Neuronal stem cell (in vitro differentiated cells): ENCODE results near the gene ARF4.

Experiments used
- DNase-seq: peaks from one replicate; pipeline ENCODE4 v3.0.0-alpha.2; 2013; ENCODE audit warnings: low spot score
- H2AFZ ChIP-seq: one replicate; pipeline ENCODE4 v1.6.1; 2013; ENCODE audit warnings: mild to moderate bottlenecking, low read length, inconsistent platforms
- H2AK5ac ChIP-seq: 2 replicates; pipeline ENCODE4 v1.6.1; 2013; ENCODE audit warnings: low read depth, mild to moderate bottlenecking, inconsistent platforms, low read length, moderate library complexity, mixed read lengths
- H2BK120ac ChIP-seq: 2 replicates; pipeline ENCODE4 v1.6.1; 2013; ENCODE audit warnings: low read depth, mild to moderate bottlenecking, inconsistent platforms, low read length, moderate library complexity, mixed read lengths
- H2BK12ac ChIP-seq: one replicate; pipeline ENCODE4 v1.6.1; 2013; ENCODE audit warnings: low read length, inconsistent platforms
- H2BK15ac ChIP-seq: 2 replicates; pipeline ENCODE4 v1.6.1; 2013; ENCODE audit warnings: mild to moderate bottlenecking, low read length, inconsistent platforms, mixed read lengths
- H2BK5ac ChIP-seq: one replicate; pipeline ENCODE4 v1.6.1; 2013; ENCODE audit warnings: inconsistent platforms, mild to moderate bottlenecking, low read length, moderate library complexity
- H3K14ac ChIP-seq: one replicate; pipeline ENCODE4 v1.6.1; 2013; ENCODE audit warnings: low read length, inconsistent platforms
- H3K18ac ChIP-seq: 2 replicates; pipeline ENCODE4 v1.6.1; 2013; ENCODE audit warnings: low read length, inconsistent platforms
- H3K23ac ChIP-seq: 2 replicates; pipeline ENCODE4 v1.6.1; 2013; ENCODE audit warnings: low read depth, mild to moderate bottlenecking, mixed read lengths, low read length, inconsistent platforms; ENCODE audit not compliant: poor library complexity
- H3K27ac ChIP-seq: replicated peaks from 3 replicates; pipeline ENCODE4 v1.5.1; 2013; ENCODE audit warnings: low read length, inconsistent platforms
- H3K27me3 ChIP-seq, 3 experiments: 2 replicates each; pipeline ENCODE4 v1.6.1; 2013; ENCODE audit warnings: low read length in 3 of 3, mild to moderate bottlenecking in 2 of 3, inconsistent platforms in 1 of 3, low read depth in 1 of 3, mixed read lengths in 1 of 3, moderate library complexity in 1 of 3; ENCODE audit not compliant: control insufficient read depth in 3 of 3, insufficient read depth in 3 of 3
- H3K36me3 ChIP-seq, 2 donors: replicated peaks in 1 of 2; 2 replicates each; pipeline ENCODE4 v1.6.1; 2013; ENCODE audit warnings: low read length in 2 of 2; ENCODE audit not compliant: control insufficient read depth in 2 of 2, insufficient read depth in 2 of 2
- H3K4ac ChIP-seq: 2 replicates; pipeline ENCODE4 v1.6.1; 2013; ENCODE audit warnings: inconsistent platforms, mild to moderate bottlenecking, low read length, moderate library complexity
- H3K4me1 ChIP-seq, 2 donors: 1 replicate in 1 of 2; 2 replicates in 1 of 2; pipeline ENCODE4 v1.6.1; 2013; ENCODE audit warnings: low read length in 2 of 2, low read depth in 1 of 2; ENCODE audit not compliant: control insufficient read depth in 2 of 2, insufficient read depth in 1 of 2
- H3K4me2 ChIP-seq: one replicate; pipeline ENCODE4 v1.6.1; 2013; ENCODE audit warnings: mild to moderate bottlenecking, low read length, inconsistent platforms; ENCODE audit not compliant: insufficient read depth, poor library complexity, severe bottlenecking
- H3K4me3 ChIP-seq, 2 donors: 2 replicates each; pipeline ENCODE4 v1.5.1; 2013; ENCODE audit warnings: low read length in 2 of 2, mild to moderate bottlenecking in 2 of 2, inconsistent platforms in 1 of 2, moderate library complexity in 1 of 2
- H3K79me1 ChIP-seq: one replicate; pipeline ENCODE4 v1.6.1; 2013; ENCODE audit warnings: low read depth, mild to moderate bottlenecking, inconsistent platforms, low read length, moderate library complexity
- H3K9ac ChIP-seq: one replicate; pipeline ENCODE4 v1.6.1; 2013; ENCODE audit warnings: mild to moderate bottlenecking, low read depth, low read length, inconsistent platforms; ENCODE audit not compliant: poor library complexity
- H3K9me3 ChIP-seq, 2 donors: replicated peaks in 1 of 2; 2 replicates each; pipeline versions ENCODE3 to v1.6.1; 2013; ENCODE audit warnings: low read length in 2 of 2, mild to moderate bottlenecking in 2 of 2, inconsistent platforms in 1 of 2, low read depth in 1 of 2, mixed read lengths in 1 of 2, moderate library complexity in 1 of 2; ENCODE audit not compliant: control insufficient read depth in 2 of 2, insufficient read depth in 1 of 2
- H4K8ac ChIP-seq: one replicate; pipeline ENCODE4 v1.6.1; 2013; ENCODE audit warnings: low read depth, mild to moderate bottlenecking, inconsistent platforms, low read length, moderate library complexity
- H4K91ac ChIP-seq: one replicate; pipeline ENCODE4 v1.6.1; 2013; ENCODE audit warnings: low read length, low read depth, mild to moderate bottlenecking, inconsistent platforms; ENCODE audit not compliant: poor library complexity
- WGBS, 2 donors: extraction: QIAGEN DNeasy Blood & Tissue Kit; methylation state at CpG; one replicate each; pipeline ENCODE4 v1.1.7; 2013; ENCODE audit warnings: missing lambda C conversion rate in 2 of 2, mixed read lengths in 1 of 2; ENCODE audit not compliant: insufficient read length in 2 of 2, insufficient replicate concordance in 1 of 2; ENCODE audit errors: extremely low coverage in 2 of 2; 5-methylcytosine and 5-hydroxymethylcytosine counted together

ARF4 gene

DNA sequence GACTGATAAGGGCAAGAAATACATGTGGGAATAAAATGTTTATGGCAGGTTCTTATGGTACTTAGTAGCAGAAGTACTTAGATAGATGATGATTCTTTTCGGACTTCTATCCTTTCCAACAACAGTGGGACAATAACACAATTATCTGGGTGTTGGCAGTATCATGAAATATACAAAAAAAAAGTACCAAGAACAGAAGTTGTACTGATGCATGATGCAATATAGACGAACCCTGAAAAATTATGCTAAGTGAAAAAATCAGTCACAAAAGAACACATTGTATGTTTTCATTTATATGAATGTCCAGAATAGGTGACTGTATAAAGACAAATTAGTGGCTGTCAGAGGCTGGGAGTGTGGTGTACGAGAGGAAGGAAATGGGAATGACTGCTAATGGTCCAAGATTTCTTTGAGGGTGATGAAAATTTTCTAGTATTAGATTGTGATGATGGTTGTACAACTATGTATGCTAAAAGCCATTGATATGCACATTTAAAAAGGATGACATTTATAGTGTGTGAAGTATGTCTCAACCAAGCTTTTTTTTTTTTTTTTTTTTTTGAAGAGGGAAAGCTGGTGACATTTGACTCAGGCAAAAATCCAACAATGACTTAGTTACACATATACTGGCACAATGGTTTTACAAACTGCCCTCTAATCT lies 21.0 kb downstream of the ARF4 start:
- no peak for DNase-seq
- H3K9me3 ChIP-seq, result no peaks in the 10 kb centered on the region
- peaks cover 3% of the 10 kb centered on the region for H3K79me1 ChIP-seq
- no peak overlapping the region for H3K4me3 ChIP-seq
- no peak overlapping the region for H2AFZ ChIP-seq
- no peak overlapping the region for H3K23ac ChIP-seq
- H3K9ac ChIP-seq, result no peak overlapping the region
- no peak overlapping the region for H3K14ac ChIP-seq
- no peaks in the 10 kb centered on the region for H3K27me3 ChIP-seq
- H2BK15ac ChIP-seq, result no peak overlapping the region
- no peak overlapping the region for H2BK12ac ChIP-seq
- no peak overlapping the region for H3K27ac ChIP-seq
- H3K36me3 ChIP-seq, result peaks cover 15 to 98% of the 10 kb centered on the region in 2 donors
- H2BK120ac ChIP-seq, result no peak overlapping the region
- no peak overlapping the region for H4K91ac ChIP-seq
- H3K4me1 ChIP-seq, result no peaks in the 10 kb centered on the region
- H3K4ac ChIP-seq, result no peak overlapping the region
- H2AK5ac ChIP-seq, result no peak overlapping the region
- H3K18ac ChIP-seq, result no peak overlapping the region
- H3K4me2 ChIP-seq, result no peak overlapping the region
- no peak overlapping the region for H4K8ac ChIP-seq
- H2BK5ac ChIP-seq, result no peak overlapping the region
- no CpG with 5 or more reads among the region's 3 CpGs for WGBS, 2 donors

DNA sequence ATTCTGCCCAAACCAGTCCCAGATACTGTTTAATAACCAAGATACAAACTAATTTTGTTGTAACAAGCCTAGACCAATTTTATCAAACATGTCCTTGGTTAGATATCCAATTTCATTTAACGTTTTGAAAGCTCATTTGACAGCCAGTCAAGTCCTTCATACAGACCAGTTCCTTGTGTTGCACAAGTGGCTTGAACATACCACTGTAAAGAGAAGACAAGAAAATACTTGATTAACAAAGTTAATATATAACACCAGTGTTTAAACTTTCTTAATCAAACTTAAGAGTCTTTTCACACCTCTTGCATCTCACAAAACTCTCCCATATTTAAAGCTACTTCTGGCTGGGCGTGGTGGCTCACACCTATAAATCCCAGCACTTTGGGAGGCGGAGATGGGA lies 25.0 kb downstream of the ARF4 start:
- H2BK5ac ChIP-seq, result no peak overlapping the region
- no peaks in the 10 kb centered on the region for H3K4me1 ChIP-seq
- no peak overlapping the region for H3K14ac ChIP-seq
- no peak overlapping the region for H3K23ac ChIP-seq
- H4K91ac ChIP-seq, result no peak overlapping the region
- no peak for DNase-seq
- WGBS, 2 donors, result no CpG with 5 or more reads among the region's 3 CpGs
- H3K79me1 ChIP-seq, result peaks cover 3% of the 10 kb centered on the region
- peaks cover 8 to 96% of the 10 kb centered on the region in 2 donors for H3K36me3 ChIP-seq
- H2BK15ac ChIP-seq, result no peak overlapping the region
- H2AK5ac ChIP-seq, result no peak overlapping the region
- no peak overlapping the region for H3K27ac ChIP-seq
- H3K9me3 ChIP-seq, result no peaks in the 10 kb centered on the region
- H3K4ac ChIP-seq, result no peak overlapping the region
- H3K4me3 ChIP-seq, result no peak overlapping the region
- H3K27me3 ChIP-seq, result no peaks in the 10 kb centered on the region
- H2BK120ac ChIP-seq, result no peak overlapping the region
- H2BK12ac ChIP-seq, result no peak overlapping the region
- no peak overlapping the region for H3K4me2 ChIP-seq
- no peak overlapping the region for H3K9ac ChIP-seq
- H4K8ac ChIP-seq, result no peak overlapping the region
- H3K18ac ChIP-seq, result no peak overlapping the region
- H2AFZ ChIP-seq, result no peak overlapping the region

DNA sequence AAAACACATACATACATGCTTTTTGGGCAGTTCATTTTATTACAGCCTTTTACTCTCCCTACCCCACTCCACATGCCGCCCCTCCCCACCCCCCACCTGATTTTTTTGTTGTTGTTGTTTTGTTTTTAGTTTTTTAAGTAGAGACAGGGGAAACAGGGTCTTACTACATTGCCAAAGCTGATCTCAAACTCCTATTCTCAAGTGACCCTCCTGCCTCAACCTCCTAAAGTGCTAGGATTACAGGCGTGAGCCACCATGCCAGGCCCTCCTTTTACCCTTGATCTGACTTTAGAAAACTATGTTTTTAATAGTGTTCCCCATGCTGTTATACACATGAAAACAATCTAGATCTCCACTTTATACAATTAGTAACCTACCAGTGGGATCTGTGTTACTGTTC lies 26.3 kb downstream of the ARF4 start:
- Histone ChIP-seq H3K27me3 (no peaks in the 10 kb centered on the region), H3K36me3 (peaks cover 8 to 95% of the 10 kb centered on the region in 2 donors), H3K79me1 (peaks cover 3% of the 10 kb centered on the region), H2BK120ac (no peak overlapping the region), H3K14ac (no peak overlapping the region), H3K4ac (no peak overlapping the region), H3K18ac (no peak overlapping the region), H3K4me1 (no peaks in the 10 kb centered on the region), H3K9me3 (no peaks in the 10 kb centered on the region), H2BK15ac (no peak overlapping the region), H2BK12ac (no peak overlapping the region), H3K9ac (no peak overlapping the region), H3K4me2 (no peak overlapping the region), H3K23ac (no peak overlapping the region), H2BK5ac (no peak overlapping the region), H2AFZ (no peak overlapping the region), H2AK5ac (no peak overlapping the region), H3K4me3 (no peak overlapping the region), H4K91ac (no peak overlapping the region), H4K8ac (no peak overlapping the region), H3K27ac (no peak overlapping the region)
- DNase-seq, result no peak
- no CpG with 5 or more reads among the region's 2 CpGs for WGBS, 2 donors

DNA sequence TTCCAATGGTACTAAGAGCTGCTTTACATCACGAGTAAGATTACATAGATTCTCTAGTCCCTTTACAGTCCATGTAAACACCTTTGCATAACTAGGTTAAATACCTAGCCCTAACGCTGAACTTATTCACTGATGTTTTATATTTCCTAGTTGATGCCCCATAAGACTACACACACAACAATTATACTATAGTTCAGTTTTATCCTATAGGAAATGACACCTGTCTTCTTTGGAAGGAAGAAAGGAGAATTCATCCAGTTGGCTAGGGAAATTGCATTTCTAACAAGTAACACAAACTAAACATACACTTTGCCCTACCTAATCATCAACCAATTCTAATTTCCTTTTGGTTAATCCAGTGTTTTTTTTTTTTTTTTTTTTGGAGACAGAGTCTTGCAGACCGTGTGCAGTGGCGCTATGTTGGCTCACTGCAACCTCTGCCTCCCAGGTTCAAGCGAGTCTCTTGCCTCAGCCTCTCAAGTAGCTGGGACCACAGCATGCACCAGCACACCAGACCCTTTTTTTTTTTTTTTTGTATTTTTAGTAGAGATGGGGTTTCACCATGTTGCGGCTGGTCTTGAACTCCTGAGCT lies 27.2 kb downstream of the ARF4 start:
- Histone ChIP-seq H3K23ac (no peak overlapping the region), H3K4me2 (no peak overlapping the region), H2AK5ac (no peak overlapping the region), H2BK5ac (no peak overlapping the region), H3K14ac (no peak overlapping the region), H3K9ac (no peak overlapping the region), H2BK120ac (no peak overlapping the region), H3K4me1 (no peaks in the 10 kb centered on the region), H3K4me3 (no peak overlapping the region), H3K18ac (no peak overlapping the region), H3K4ac (no peak overlapping the region), H2BK15ac (no peak overlapping the region), H3K36me3 (peaks cover 8 to 95% of the 10 kb centered on the region in 2 donors), H2BK12ac (no peak overlapping the region), H3K27me3 (no peaks in the 10 kb centered on the region), H4K8ac (no peak overlapping the region), H3K79me1 (peaks cover 3% of the 10 kb centered on the region), H2AFZ (no peak overlapping the region), H3K9me3 (no peaks in the 10 kb centered on the region), H3K27ac (no peak overlapping the region), H4K91ac (no peak overlapping the region)
- no CpG with 5 or more reads among the region's 6 CpGs for WGBS, 2 donors
- no peak for DNase-seq
